ENCODE data around the gene IRF2.
"Not testable (repeated sequence)": the region's sequence is repeated elsewhere in the genome, so short reads cannot be mapped to it uniquely, and the experiment has no call there.

GRCh38 chr4:184375623-184376022, 98.7 kb downstream of the IRF2 start:
- not testable (repeated sequence) for TF ChIP-seq CTCF (IDR thresholded peaks at IDR 0.05); POLR2AphosphoS5 (IDR thresholded peaks at IDR 0.05); POLR2A (IDR thresholded peaks at IDR 0.05; ENCODE audit: low read depth); EP300 (IDR thresholded peaks at IDR 0.05)
